ENCODE measurements around the gene ICA1L.

ICA1L gene

DNA sequence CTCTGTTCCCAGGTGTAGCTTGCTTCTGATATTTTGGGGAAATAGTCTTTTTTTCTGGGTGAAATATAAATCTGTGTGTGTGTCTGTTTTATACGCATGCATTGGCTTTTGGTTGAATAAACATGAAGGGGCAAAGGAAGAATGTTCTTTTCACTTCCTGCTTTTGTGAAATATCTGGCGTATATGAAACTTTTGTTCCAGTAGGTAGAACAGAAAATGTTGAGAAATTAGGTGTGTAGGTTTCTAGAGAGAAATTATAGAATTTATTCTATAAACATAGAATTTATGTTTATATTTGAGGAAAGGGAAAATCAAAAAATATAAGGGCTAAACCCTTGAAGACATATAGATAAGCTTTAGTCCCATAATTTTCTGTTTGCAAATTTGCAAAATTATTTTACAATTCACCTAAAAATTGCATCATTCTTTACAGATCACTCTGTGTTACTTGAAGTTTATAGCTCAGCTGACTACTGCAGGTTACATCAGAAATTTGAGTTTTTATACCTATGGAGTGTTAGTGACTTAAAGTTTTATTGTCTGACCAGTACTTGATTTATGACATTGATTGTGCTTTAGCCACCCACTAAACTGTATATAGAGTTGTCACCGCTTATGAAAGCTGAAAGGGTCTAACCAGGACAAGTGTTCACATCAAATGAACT lies 120.7 kb downstream of the ICA1L start:
- in situ Hi-C loops (cut with HindIII; ENCODE audit: low sequenced_read_pairs) = no loop called here
- H3K4me3 ChIP-seq (ENCODE audit: low read depth, low read length) = no peak overlapping the region
- DNase-seq (ENCODE audit: low read depth) = no peak
- TF ChIP-seq, protein P1, sequence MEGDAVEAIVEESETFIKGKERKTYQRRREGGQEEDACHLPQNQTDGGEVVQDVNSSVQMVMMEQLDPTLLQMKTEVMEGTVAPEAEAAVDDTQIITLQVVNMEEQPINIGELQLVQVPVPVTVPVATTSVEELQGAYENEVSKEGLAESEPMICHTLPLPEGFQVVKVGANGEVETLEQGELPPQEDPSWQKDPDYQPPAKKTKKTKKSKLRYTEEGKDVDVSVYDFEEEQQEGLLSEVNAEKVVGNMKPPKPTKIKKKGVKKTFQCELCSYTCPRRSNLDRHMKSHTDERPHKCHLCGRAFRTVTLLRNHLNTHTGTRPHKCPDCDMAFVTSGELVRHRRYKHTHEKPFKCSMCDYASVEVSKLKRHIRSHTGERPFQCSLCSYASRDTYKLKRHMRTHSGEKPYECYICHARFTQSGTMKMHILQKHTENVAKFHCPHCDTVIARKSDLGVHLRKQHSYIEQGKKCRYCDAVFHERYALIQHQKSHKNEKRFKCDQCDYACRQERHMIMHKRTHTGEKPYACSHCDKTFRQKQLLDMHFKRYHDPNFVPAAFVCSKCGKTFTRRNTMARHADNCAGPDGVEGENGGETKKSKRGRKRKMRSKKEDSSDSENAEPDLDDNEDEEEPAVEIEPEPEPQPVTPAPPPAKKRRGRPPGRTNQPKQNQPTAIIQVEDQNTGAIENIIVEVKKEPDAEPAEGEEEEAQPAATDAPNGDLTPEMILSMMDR (IDR thresholded peaks at IDR 0.05; ENCODE audit: low read depth, low read length, missing control alignments) = no peak

DNA sequence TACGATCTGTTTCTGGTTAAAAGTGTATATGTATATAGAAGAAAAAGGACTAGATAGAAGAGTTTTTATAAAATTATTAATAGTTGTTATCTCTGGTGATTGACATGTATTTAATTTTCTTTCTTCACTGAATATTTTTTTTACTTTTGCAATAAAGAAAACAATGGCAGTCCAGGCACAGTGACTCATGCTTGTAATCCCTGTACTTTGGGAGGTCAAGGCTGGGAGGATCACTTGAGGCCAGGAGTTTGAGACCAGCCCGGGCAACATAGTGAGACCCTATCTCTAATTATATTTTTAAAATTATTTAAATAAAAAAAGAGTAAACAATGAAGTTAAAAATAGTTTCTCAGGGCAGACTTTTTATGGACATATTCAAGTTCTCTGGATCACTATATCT lies 122.1 kb downstream of the ICA1L start:
- no peak for DNase-seq (ENCODE audit: low read depth)
- in situ Hi-C loops (cut with HindIII; ENCODE audit: low sequenced_read_pairs) = no loop called here
- TF ChIP-seq, protein P1 (IDR thresholded peaks at IDR 0.05; ENCODE audit: low read depth, low read length, missing control alignments) = no peak
- no peak overlapping the region for H3K4me3 ChIP-seq (ENCODE audit: low read depth, low read length)

DNA sequence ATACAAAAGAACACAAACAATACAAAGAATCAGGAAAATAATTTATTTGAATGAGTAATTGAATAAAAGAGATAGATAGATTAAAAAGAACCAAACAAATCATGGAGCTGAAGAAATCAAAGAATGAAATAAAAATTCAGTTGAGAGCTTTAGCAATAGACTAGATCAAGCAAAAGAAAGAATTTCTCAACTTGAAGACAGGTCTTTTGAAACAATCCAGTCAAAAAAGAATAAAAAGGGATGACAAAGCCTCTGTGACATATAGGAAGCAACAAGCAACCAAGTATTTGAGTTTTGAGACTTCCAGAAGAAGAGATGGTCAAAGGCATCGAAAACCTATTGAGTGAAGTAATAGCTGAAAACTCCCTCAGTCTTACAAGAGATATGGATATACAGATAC lies 128.0 kb downstream of the ICA1L start:
- no peak for DNase-seq (ENCODE audit: low read depth)
- in situ Hi-C loops (cut with HindIII; ENCODE audit: low sequenced_read_pairs) = no loop called here
- TF ChIP-seq, protein P1 (IDR thresholded peaks at IDR 0.05; ENCODE audit: low read depth, low read length, missing control alignments) = no peak
- no peak overlapping the region for H3K4me3 ChIP-seq (ENCODE audit: low read depth, low read length)

DNA sequence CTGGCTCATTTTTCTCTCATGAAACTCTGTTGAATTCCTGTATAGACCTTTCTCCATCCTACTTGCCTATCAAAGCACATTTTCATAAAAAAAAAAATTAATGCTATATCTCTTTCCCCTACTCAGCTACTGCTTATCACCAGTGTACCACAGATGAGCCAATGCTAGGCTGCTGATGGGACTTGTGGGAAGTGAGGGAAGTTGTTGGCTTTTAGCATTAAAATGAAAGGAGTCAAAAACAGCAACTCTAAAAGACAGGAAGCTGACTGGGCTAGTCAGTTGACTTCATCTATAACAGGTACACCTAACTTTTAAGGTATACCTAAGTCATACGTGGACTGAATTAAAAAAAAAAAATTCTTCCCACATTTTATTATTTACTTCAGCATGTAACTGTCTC lies 134.7 kb downstream of the ICA1L start:
- TF ChIP-seq, protein P1 (IDR thresholded peaks at IDR 0.05; ENCODE audit: low read depth, low read length, missing control alignments) = no peak
- no peak for DNase-seq (ENCODE audit: low read depth)
- H3K4me3 ChIP-seq (ENCODE audit: low read depth, low read length) = no peak overlapping the region
- in situ Hi-C loops (cut with HindIII; ENCODE audit: low sequenced_read_pairs) = no loop called here

DNA sequence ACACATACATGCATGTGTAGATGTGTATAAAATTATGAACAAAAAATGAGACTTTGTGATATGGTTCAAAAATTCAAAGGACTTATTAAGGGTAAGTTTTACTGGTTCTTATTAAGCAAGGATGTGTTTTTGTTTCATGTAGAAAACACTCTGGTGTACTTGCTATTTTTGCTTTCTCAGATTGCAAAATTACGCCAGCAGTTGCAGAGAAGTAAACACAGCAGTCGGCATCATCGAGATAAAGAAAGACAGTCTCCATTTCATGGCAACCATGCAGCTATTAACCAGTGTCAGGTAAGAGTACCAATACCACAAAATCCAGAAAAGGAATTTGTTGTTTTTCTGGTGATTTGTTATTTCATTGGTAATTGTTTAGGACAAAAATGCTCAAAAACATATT lies 145.5 kb downstream of the ICA1L start:
- no peak for DNase-seq (ENCODE audit: low read depth)
- TF ChIP-seq, protein P1 (IDR thresholded peaks at IDR 0.05; ENCODE audit: low read depth, low read length, missing control alignments) = no peak
- in situ Hi-C loops (cut with HindIII; ENCODE audit: low sequenced_read_pairs) = no loop called here
- H3K4me3 ChIP-seq (ENCODE audit: low read depth, low read length) = no peak overlapping the region

DNA sequence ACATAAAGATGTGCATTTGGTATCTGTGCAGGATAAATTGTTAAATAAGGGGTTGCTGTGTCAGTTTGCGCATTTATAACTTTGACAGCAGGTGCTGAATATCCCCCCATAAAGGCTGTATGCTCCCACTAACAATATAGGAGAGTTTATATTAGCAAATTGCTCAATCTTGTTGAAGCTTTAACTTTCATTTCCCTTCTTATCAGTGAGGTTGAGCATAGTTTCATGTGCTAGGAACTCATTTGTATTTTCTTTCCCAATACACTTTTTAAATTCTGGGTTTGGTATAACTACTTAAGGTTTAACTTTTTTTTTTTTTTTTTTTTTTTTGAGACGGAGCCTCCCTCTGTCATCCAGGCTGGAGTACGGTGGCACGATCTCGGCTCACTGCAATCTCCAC lies 147.8 kb downstream of the ICA1L start:
- in situ Hi-C loops (cut with HindIII; ENCODE audit: low sequenced_read_pairs) = no loop called here
- H3K4me3 ChIP-seq (ENCODE audit: low read depth, low read length) = no peak overlapping the region
- DNase-seq (ENCODE audit: low read depth) = no peak
- TF ChIP-seq, protein P1 (IDR thresholded peaks at IDR 0.05; ENCODE audit: low read depth, low read length, missing control alignments) = no peak

Data from astrocyte of the cerebellum (primary cell).